ENCODE data around the gene NMD3.

- TF ChIP-seq CTCF (conservative IDR thresholded peaks at IDR 0.05; ENCODE audit: low read depth, low read length), result no peak
- no peak for TF ChIP-seq RFX5 (IDR thresholded peaks at IDR 0.05; ENCODE audit: low read depth, low read length)
- no peak for TF ChIP-seq FOS (IDR thresholded peaks at IDR 0.05; ENCODE audit: low read depth, low read length)
- no peak for TF ChIP-seq SMC3 (IDR thresholded peaks at IDR 0.05; ENCODE audit: low read depth, low read length)
- no peak for TF ChIP-seq POLR2A (IDR thresholded peaks at IDR 0.05; ENCODE audit: low read depth, low read length)
- no peak for TF ChIP-seq RCOR1 (IDR thresholded peaks at IDR 0.05; ENCODE audit: insufficient replicate concordance, low read length)
These were observed 30.6 kb downstream of the NMD3 start for GRCh38 chr3:161251716-161252115.
